Measurements from ENCODE around the gene GRHL1.

DNA sequence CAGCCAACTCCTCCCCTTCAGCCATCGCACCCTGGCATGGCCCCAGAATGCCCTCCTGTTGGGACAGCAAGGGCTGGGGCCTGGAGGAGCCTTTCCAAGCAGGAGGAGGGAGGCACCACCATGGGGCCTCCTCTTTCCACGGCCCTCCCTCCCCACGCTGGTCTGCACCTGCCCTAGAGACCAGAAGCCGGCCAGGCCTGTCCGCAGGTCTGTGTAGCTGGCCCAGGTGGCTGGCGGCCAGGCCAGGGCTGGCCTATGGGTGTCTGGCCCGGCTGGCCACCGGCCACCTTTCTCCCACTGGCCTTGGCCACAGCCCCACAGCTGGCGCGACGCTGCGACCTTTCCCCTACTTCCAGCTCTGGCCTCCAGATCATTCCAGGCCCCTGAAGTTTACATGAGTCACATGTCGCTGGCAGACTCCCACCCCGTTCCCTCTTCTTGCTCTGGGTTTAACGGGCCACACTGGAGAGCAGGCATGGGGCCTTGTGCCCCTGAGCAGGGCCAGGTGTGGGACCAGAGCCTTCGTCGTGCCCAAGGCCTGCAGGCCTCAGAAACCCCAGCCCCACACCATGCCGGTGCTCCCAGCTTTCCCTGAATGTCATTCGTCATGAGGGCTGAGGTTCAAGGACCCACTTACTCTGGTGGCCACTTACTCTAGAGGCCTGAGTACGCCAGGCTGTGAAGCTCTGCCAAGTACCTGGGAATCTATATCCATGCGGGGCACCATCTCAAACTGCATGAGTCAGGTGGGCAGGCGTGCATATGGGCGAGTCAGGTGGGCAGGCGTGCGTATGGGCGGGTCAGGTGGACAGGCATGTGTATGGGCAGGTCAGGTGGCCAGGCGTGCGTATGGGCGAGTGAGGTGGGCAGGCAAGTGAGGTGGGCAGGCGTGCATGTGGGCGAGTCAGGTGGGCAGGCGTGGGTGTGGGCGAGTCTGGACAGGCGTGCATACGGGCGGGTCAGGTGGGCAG is 58.6 kb downstream of the GRHL1 start:
- TF ChIP-seq, protein P1, sequence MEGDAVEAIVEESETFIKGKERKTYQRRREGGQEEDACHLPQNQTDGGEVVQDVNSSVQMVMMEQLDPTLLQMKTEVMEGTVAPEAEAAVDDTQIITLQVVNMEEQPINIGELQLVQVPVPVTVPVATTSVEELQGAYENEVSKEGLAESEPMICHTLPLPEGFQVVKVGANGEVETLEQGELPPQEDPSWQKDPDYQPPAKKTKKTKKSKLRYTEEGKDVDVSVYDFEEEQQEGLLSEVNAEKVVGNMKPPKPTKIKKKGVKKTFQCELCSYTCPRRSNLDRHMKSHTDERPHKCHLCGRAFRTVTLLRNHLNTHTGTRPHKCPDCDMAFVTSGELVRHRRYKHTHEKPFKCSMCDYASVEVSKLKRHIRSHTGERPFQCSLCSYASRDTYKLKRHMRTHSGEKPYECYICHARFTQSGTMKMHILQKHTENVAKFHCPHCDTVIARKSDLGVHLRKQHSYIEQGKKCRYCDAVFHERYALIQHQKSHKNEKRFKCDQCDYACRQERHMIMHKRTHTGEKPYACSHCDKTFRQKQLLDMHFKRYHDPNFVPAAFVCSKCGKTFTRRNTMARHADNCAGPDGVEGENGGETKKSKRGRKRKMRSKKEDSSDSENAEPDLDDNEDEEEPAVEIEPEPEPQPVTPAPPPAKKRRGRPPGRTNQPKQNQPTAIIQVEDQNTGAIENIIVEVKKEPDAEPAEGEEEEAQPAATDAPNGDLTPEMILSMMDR (IDR thresholded peaks at IDR 0.05; ENCODE audit: extremely low read depth in 1 of 2, insufficient read depth in 1 of 2, low read depth in 1 of 2, low read length in 2 of 2), result no peak
- TF ChIP-seq POLR2A (IDR thresholded peaks at IDR 0.05; ENCODE audit: low read depth, low read length), result no peak
- no peak for TF ChIP-seq POLR2AphosphoS5 (IDR thresholded peaks at IDR 0.05; ENCODE audit: insufficient read depth, low read depth, low read length)

Data from endothelial cell of umbilical vein (primary cell).